WTC11 (cell line): ENCODE data around the gene NOS3.

Experiments used
- ELF4 ChIP-seq: sonication (generic); formaldehyde crosslinking; IDR thresholded peaks from 2 replicates; pipeline ENCODE4 v1.8.1; 2022; ENCODE audit warnings: low read depth, mild to moderate bottlenecking, moderate library complexity, missing genetic modification reagents
- KAT7 ChIP-seq: sonication (generic); formaldehyde crosslinking; IDR thresholded peaks from 2 replicates; pipeline ENCODE4 v1.8.1; 2023; ENCODE audit warnings: missing genetic modification reagents, mild to moderate bottlenecking, borderline replicate concordance
- NFE2L1 ChIP-seq: sonication (generic); formaldehyde crosslinking; IDR thresholded peaks from 2 replicates; pipeline ENCODE4 v1.8.1; 2023; ENCODE audit warnings: missing genetic modification reagents
- TF ChIP-seq, protein P1 (sequence below): fragments of 200-600 bp; IDR thresholded peaks from 2 replicates; pipeline ENCODE4 v1.8.0; 2022; ENCODE audit warnings: antibody characterized with exemption
- TF ChIP-seq, protein P2 (sequence below): sonication (generic); formaldehyde crosslinking; IDR thresholded peaks from 2 replicates; pipeline ENCODE4 v1.8.1; 2023; ENCODE audit warnings: mild to moderate bottlenecking, missing genetic modification reagents
- TF ChIP-seq, protein P3 (sequence below): sonication (generic); formaldehyde crosslinking; IDR thresholded peaks from 2 replicates; pipeline ENCODE4 v1.8.0; 2023; ENCODE audit warnings: missing genetic modification reagents, mild to moderate bottlenecking, borderline replicate concordance
- TF ChIP-seq, protein P4 (sequence below): sonication (generic); formaldehyde crosslinking; IDR thresholded peaks from 2 replicates; pipeline ENCODE4 v1.8.1; 2023; ENCODE audit warnings: mild to moderate bottlenecking, missing genetic modification reagents, moderate library complexity

DNA sequence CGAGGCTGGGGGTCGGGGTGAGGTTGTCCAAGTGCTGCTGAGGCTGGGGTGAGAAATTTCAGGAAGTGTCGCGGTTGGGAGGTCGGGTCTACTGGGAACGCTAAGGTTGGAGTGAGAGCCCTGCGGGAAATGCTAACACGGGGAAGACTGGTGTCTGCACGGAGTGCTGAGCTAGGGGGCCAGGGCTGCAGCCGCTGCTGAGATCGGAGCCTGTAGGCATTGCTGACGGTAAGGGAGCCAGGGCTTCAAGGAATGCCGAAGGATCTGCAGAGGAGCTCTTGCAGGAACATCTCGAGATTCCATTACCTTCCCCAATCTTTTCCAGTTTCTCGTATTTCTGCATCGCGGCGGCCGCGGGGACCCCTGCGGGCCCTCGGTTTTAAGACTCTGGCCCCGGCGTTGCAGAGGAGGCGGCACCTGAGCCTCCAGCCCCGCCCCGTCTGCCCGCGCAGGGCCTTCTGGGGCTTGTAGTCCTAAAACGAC, 66.7 kb downstream of the NOS3 start, which contains the start of gene CDK5:
- TF ChIP-seq, protein P1, sequence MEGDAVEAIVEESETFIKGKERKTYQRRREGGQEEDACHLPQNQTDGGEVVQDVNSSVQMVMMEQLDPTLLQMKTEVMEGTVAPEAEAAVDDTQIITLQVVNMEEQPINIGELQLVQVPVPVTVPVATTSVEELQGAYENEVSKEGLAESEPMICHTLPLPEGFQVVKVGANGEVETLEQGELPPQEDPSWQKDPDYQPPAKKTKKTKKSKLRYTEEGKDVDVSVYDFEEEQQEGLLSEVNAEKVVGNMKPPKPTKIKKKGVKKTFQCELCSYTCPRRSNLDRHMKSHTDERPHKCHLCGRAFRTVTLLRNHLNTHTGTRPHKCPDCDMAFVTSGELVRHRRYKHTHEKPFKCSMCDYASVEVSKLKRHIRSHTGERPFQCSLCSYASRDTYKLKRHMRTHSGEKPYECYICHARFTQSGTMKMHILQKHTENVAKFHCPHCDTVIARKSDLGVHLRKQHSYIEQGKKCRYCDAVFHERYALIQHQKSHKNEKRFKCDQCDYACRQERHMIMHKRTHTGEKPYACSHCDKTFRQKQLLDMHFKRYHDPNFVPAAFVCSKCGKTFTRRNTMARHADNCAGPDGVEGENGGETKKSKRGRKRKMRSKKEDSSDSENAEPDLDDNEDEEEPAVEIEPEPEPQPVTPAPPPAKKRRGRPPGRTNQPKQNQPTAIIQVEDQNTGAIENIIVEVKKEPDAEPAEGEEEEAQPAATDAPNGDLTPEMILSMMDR, result no peak
- TF ChIP-seq NFE2L1 (CRISPR knock-in tag), result no peak
- TF ChIP-seq KAT7 (CRISPR knock-in tag), result no peak
- no peak for TF ChIP-seq ELF4 (CRISPR knock-in tag)
- TF ChIP-seq, protein P2, sequence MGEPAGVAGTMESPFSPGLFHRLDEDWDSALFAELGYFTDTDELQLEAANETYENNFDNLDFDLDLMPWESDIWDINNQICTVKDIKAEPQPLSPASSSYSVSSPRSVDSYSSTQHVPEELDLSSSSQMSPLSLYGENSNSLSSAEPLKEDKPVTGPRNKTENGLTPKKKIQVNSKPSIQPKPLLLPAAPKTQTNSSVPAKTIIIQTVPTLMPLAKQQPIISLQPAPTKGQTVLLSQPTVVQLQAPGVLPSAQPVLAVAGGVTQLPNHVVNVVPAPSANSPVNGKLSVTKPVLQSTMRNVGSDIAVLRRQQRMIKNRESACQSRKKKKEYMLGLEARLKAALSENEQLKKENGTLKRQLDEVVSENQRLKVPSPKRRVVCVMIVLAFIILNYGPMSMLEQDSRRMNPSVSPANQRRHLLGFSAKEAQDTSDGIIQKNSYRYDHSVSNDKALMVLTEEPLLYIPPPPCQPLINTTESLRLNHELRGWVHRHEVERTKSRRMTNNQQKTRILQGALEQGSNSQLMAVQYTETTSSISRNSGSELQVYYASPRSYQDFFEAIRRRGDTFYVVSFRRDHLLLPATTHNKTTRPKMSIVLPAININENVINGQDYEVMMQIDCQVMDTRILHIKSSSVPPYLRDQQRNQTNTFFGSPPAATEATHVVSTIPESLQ (CRISPR knock-in tag), result no peak
- TF ChIP-seq, protein P3, sequence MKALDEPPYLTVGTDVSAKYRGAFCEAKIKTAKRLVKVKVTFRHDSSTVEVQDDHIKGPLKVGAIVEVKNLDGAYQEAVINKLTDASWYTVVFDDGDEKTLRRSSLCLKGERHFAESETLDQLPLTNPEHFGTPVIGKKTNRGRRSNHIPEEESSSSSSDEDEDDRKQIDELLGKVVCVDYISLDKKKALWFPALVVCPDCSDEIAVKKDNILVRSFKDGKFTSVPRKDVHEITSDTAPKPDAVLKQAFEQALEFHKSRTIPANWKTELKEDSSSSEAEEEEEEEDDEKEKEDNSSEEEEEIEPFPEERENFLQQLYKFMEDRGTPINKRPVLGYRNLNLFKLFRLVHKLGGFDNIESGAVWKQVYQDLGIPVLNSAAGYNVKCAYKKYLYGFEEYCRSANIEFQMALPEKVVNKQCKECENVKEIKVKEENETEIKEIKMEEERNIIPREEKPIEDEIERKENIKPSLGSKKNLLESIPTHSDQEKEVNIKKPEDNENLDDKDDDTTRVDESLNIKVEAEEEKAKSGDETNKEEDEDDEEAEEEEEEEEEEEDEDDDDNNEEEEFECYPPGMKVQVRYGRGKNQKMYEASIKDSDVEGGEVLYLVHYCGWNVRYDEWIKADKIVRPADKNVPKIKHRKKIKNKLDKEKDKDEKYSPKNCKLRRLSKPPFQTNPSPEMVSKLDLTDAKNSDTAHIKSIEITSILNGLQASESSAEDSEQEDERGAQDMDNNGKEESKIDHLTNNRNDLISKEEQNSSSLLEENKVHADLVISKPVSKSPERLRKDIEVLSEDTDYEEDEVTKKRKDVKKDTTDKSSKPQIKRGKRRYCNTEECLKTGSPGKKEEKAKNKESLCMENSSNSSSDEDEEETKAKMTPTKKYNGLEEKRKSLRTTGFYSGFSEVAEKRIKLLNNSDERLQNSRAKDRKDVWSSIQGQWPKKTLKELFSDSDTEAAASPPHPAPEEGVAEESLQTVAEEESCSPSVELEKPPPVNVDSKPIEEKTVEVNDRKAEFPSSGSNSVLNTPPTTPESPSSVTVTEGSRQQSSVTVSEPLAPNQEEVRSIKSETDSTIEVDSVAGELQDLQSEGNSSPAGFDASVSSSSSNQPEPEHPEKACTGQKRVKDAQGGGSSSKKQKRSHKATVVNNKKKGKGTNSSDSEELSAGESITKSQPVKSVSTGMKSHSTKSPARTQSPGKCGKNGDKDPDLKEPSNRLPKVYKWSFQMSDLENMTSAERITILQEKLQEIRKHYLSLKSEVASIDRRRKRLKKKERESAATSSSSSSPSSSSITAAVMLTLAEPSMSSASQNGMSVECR (CRISPR knock-in tag), result no peak
- TF ChIP-seq, protein P4, sequence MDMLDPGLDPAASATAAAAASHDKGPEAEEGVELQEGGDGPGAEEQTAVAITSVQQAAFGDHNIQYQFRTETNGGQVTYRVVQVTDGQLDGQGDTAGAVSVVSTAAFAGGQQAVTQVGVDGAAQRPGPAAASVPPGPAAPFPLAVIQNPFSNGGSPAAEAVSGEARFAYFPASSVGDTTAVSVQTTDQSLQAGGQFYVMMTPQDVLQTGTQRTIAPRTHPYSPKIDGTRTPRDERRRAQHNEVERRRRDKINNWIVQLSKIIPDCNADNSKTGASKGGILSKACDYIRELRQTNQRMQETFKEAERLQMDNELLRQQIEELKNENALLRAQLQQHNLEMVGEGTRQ (CRISPR knock-in tag), result no peak
